HepG2 (cell line): ENCODE data around the gene EVL. TPM values are rescaled to one million over a fixed set of nuclear protein-coding genes. Genes with fewer than 3 reads are reported as not detected.
A peak's percentile ranks its signal among the peaks of the same experiment; 100 is the strongest.

Experiments
- FOXK2 ChIP-seq: fragments of 450-650 bp; IDR thresholded peaks from 2 replicates; pipeline ENCODE4 v1.6.1; 2016
- JUND ChIP-seq: sonication (generic); formaldehyde crosslinking; IDR thresholded peaks from 2 replicates; pipeline ENCODE4 v1.8.0; 2022; ENCODE audit warnings: mild to moderate bottlenecking, missing genetic modification reagents
- MTF1 ChIP-seq: sonication (generic); formaldehyde crosslinking; IDR thresholded peaks from 2 replicates; pipeline ENCODE4 v1.5.0; 2020; ENCODE audit warnings: missing genetic modification reagents
- NCOR1 ChIP-seq: fragments of 200-600 bp; sonication (generic); IDR thresholded peaks from 2 replicates; pipeline ENCODE4 v1.7.0; 2017; ENCODE audit warnings: antibody characterized with exemption, low read length, borderline replicate concordance
- PITX1 ChIP-seq: sonication (generic); formaldehyde crosslinking; IDR thresholded peaks from 2 replicates; pipeline ENCODE4 v1.5.1; 2020; ENCODE audit warnings: mild to moderate bottlenecking, missing genetic modification reagents
- SATB2 ChIP-seq: sonication (generic); formaldehyde crosslinking; IDR thresholded peaks from 2 replicates; pipeline ENCODE4 v1.5.0; 2020; ENCODE audit warnings: missing genetic modification reagents
- ZBTB7A ChIP-seq: sonication (generic); formaldehyde crosslinking; IDR thresholded peaks from 2 replicates; pipeline ENCODE4 v1.8.0; 2022; ENCODE audit warnings: mild to moderate bottlenecking, missing genetic modification reagents
- ZFP37 ChIP-seq: sonication (generic); formaldehyde crosslinking; IDR thresholded peaks from 2 replicates; pipeline ENCODE4 v1.4.0; 2020; ENCODE audit warnings: missing genetic modification reagents, borderline replicate concordance
- ZKSCAN1 ChIP-seq: fragments of 150-350 bp; IDR thresholded peaks from 2 replicates; pipeline ENCODE4 v1.6.1; 2014; ENCODE audit warnings: low read length
- ZNF225 ChIP-seq: sonication (generic); formaldehyde crosslinking; IDR thresholded peaks from 2 replicates; pipeline ENCODE4 v1.4.0; 2020; ENCODE audit warnings: mild to moderate bottlenecking, missing genetic modification reagents
- ZNF331 ChIP-seq: sonication (generic); formaldehyde crosslinking; IDR thresholded peaks from 2 replicates; pipeline ENCODE4 v1.4.0; 2020; ENCODE audit warnings: missing genetic modification reagents
- ZNF543 ChIP-seq: sonication (generic); formaldehyde crosslinking; IDR thresholded peaks from 2 replicates; pipeline ENCODE4 v1.4.0; 2020; ENCODE audit warnings: mild to moderate bottlenecking, missing genetic modification reagents
- ZNF773 ChIP-seq: sonication (generic); formaldehyde crosslinking; IDR thresholded peaks from 2 replicates; pipeline ENCODE4 v1.4.0; 2020; ENCODE audit warnings: missing genetic modification reagents, borderline replicate concordance
- ZNF790 ChIP-seq: sonication (generic); formaldehyde crosslinking; IDR thresholded peaks from 2 replicates; pipeline ENCODE4 v1.8.0; 2022; ENCODE audit warnings: missing genetic modification reagents, mild to moderate bottlenecking, borderline replicate concordance
- polyA plus RNA-seq, 8 experiments: library from polyadenylated mRNA; depleted of rRNA in 3 of 8; stranded (reverse) in 7 of 8; unstranded in 1 of 8; fragments of >200 nt; fragmentation: Illumina TruSeq in 4 of 8; extraction: Trizol in 4 of 8; gene quantifications; 2 replicates each; pipeline versions ENCODE4 v1.2.1 to v1.2.3, GENCODE V29; 2011 to 2016; ENCODE audit warnings: low read depth in 4 of 8, missing spikeins in 1 of 8, mixed read lengths in 1 of 8; ENCODE audit not compliant: insufficient read depth in 1 of 8
- total RNA-seq, 5 experiments: library from RNA; depleted of rRNA; stranded (reverse); fragments of >200 nt; fragmentation: Illumina TruSeq; extraction: Trizol; gene quantifications; 2 replicates each; pipeline ENCODE4 v1.2.3, GENCODE V29; 2016; ENCODE audit warnings: low read depth in 1 of 5
- TF ChIP-seq, protein P1 (sequence below): sonication (generic); formaldehyde crosslinking; IDR thresholded peaks from 2 replicates; pipeline ENCODE4 v1.9.0; 2022; ENCODE audit warnings: low read depth, missing genetic modification reagents
- TF ChIP-seq, protein P2 (sequence below): sonication (generic); formaldehyde crosslinking; IDR thresholded peaks from 2 replicates; pipeline ENCODE4 v1.5.1; 2020; ENCODE audit warnings: mild to moderate bottlenecking, missing genetic modification reagents
- TF ChIP-seq, protein P3 (sequence below): sonication (generic); formaldehyde crosslinking; IDR thresholded peaks from one replicate; pipeline ENCODE4 v1.5.1; 2020; ENCODE audit warnings: mild to moderate bottlenecking, missing genetic modification reagents; ENCODE audit errors: not compliant biosample characterization

EVL gene
- total and polyA plus RNA-seq, 2 of the 13 experiments (the other 11 are each of a cell fraction or from before 2014, with no cell fraction given): 15.1 to 31.2 TPM

DNA sequence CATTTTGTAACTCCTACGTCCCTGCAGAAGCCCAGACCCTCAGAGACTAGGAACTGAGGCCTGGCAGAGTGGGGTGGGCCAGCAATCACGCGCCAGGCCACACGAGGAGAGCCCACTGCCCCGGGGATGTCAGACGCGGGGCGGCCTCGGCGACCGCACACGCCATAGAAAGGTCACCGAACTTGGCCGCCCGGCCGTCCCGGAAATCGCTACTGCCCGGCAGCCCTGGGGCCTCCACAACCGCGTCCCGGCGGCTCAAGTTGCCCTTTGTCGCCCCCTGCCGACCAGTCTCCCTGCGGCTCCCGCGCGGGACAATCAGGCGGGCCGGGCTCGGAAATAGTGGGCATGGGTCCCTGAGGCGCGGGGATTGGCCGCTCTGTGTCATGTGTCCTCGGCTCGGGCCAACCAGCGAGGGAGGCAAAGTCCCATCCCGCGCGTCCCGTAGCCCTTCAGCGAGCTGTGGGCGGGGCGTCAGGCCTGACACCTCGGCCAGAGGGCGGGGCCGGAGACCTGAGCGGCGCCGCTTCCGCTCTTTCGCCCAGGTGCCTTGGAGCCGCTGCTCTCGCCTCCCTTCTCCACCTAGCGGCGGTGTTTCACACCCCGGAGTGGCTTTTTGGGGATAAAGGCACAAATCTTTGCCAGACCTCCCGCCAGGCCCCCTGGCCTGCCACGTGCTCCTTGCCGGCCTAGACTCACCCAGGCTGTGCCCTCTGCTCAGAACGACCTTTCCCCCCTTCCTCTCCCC lies 127.6 kb downstream of the EVL start (continued):
- TF ChIP-seq, protein P1, sequence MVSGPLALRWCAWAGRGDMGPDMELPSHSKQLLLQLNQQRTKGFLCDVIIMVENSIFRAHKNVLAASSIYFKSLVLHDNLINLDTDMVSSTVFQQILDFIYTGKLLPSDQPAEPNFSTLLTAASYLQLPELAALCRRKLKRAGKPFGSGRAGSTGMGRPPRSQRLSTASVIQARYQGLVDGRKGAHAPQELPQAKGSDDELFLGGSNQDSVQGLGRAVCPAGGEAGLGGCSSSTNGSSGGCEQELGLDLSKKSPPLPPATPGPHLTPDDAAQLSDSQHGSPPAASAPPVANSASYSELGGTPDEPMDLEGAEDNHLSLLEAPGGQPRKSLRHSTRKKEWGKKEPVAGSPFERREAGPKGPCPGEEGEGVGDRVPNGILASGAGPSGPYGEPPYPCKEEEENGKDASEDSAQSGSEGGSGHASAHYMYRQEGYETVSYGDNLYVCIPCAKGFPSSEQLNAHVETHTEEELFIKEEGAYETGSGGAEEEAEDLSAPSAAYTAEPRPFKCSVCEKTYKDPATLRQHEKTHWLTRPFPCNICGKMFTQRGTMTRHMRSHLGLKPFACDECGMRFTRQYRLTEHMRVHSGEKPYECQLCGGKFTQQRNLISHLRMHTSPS (CRISPR knock-in tag): peak; percentile 54; the same call in 1 of the 2 replicates
- TF ChIP-seq, protein P2, sequence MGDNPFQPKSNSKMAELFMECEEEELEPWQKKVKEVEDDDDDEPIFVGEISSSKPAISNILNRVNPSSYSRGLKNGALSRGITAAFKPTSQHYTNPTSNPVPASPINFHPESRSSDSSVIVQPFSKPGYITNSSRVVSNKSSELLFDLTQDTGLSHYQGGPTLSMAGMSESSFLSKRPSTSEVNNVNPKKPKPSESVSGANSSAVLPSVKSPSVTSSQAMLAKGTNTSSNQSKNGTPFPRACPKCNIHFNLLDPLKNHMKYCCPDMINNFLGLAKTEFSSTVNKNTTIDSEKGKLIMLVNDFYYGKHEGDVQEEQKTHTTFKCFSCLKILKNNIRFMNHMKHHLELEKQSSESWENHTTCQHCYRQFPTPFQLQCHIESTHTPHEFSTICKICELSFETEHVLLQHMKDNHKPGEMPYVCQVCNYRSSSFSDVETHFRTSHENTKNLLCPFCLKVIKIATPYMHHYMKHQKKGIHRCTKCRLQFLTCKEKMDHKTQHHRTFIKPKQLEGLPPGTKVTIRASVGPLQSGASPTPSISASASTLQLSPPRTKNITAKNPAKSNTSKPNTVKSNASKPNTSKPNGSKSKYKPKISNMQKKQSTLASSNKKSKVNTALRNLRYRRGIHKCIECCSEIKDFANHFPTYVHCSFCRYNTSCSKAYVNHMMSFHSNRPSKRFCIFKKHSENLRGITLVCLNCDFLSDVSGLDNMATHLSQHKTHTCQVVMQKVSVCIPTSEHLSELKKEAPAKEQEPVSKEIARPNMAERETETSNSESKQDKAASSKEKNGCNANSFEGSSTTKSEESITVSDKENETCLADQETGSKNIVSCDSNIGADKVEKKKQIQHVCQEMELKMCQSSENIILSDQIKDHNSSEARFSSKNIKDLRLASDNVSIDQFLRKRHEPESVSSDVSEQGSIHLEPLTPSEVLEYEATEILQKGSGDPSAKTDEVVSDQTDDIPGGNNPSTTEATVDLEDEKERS (CRISPR knock-in tag): peak; percentile 85
- TF ChIP-seq MTF1 (CRISPR knock-in tag) (no peak), ZNF543 (CRISPR knock-in tag) (no peak; the same call in 1 of the 2 replicates), SATB2 (peak; percentile 87; the same call in 1 of the 2 replicates), ZNF225 (CRISPR knock-in tag) (0 out of 2 replicates have a peak, but pooled peaks have one; percentile 17), ZNF773 (CRISPR knock-in tag) (peak; percentile 35; the same call in 1 of the 2 replicates), ZNF790 (peak; percentile 86; the same call in 1 of the 2 replicates), ZNF331 (CRISPR knock-in tag) (peak; percentile 55), FOXK2 (no peak), ZKSCAN1 (no peak), ZFP37 (CRISPR knock-in tag) (peak; percentile 6; the same call in 1 of the 2 replicates), PITX1 (peak; percentile 58; the same call in 1 of the 2 replicates), NCOR1 (no peak; the same call in 1 of the 2 replicates), ZBTB7A (no peak), JUND (CRISPR knock-in tag) (no peak; the same call in 1 of the 2 replicates)
- TF ChIP-seq, protein P3, sequence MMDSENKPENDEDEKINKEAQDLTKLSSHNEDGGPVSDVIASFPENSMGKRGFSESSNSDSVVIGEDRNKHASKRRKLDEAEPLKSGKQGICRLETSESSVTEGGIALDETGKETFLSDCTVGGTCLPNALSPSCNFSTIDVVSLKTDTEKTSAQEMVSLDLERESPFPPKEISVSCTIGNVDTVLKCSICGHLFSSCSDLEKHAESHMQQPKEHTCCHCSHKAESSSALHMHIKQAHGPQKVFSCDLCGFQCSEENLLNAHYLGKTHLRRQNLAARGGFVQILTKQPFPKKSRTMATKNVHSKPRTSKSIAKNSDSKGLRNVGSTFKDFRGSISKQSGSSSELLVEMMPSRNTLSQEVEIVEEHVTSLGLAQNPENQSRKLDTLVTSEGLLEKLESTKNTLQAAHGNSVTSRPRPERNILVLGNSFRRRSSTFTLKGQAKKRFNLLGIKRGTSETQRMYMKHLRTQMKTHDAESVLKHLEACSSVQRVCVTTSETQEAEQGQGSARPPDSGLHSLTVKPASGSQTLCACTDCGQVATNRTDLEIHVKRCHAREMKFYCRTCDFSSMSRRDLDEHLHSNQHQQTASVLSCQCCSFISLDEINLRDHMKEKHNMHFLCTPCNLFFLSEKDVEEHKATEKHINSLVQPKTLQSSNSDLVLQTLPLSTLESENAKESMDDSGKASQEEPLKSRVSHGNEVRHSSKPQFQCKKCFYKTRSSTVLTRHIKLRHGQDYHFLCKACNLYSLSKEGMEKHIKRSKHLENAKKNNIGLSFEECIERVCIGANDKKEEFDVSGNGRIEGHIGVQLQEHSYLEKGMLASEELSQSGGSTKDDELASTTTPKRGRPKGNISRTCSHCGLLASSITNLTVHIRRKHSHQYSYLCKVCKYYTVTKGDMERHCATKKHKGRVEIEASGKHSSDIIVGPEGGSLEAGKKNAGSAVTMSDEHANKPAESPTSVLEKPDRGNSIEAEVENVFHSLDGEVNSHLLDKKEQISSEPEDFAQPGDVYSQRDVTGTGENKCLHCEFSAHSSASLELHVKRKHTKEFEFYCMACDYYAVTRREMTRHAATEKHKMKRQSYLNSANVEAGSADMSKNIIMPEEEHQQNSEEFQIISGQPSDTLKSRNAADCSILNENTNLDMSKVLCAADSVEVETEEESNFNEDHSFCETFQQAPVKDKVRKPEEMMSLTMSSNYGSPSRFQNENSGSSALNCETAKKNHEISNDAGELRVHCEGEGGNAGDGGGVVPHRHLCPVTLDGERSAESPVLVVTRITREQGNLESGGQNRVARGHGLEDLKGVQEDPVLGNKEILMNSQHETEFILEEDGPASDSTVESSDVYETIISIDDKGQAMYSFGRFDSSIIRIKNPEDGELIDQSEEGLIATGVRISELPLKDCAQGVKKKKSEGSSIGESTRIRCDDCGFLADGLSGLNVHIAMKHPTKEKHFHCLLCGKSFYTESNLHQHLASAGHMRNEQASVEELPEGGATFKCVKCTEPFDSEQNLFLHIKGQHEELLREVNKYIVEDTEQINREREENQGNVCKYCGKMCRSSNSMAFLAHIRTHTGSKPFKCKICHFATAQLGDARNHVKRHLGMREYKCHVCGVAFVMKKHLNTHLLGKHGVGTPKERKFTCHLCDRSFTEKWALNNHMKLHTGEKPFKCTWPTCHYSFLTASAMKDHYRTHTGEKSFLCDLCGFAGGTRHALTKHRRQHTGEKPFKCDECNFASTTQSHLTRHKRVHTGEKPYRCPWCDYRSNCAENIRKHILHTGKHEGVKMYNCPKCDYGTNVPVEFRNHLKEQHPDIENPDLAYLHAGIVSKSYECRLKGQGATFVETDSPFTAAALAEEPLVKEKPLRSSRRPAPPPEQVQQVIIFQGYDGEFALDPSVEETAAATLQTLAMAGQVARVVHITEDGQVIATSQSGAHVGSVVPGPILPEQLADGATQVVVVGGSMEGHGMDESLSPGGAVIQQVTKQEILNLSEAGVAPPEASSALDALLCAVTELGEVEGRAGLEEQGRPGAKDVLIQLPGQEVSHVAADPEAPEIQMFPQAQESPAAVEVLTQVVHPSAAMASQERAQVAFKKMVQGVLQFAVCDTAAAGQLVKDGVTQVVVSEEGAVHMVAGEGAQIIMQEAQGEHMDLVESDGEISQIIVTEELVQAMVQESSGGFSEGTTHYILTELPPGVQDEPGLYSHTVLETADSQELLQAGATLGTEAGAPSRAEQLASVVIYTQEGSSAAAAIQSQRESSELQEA (CRISPR knock-in tag): peak; percentile 68
